Activated T-helper 1 cell treated with Interleukin-2 at 50 U/mL for 16 hours (primary cell): ENCODE measurements around the gene TMEM74B.

ENCODE experiments used
- DNase-seq: peaks from one replicate; pipeline ENCODE4 v3.0.0-alpha.2; 2020; ENCODE audit warnings: low read depth

TMEM74B gene

GRCh38 chr20:1205802-1206201 lies 21.0 kb upstream of the TMEM74B start:
- DNase-seq: no peak

GRCh38 chr20:1204576-1204975 lies 19.8 kb upstream of the TMEM74B start:
- DNase-seq: no peak

- DNase-seq: no peak
Observed at GRCh38 chr20:1204113-1204512, 19.3 kb upstream of the TMEM74B start.

GRCh38 chr20:1203630-1204029 lies 18.8 kb upstream of the TMEM74B start:
- DNase-seq: no peak

GRCh38 chr20:1202762-1203504 lies 18.2 kb upstream of the TMEM74B start, which contains the start of gene C20orf202:
C20orf202 (plus strand) TSS chr20:1203454; CDS start chr20:1203586, 132 bp downstream.
- no peak for DNase-seq

- DNase-seq: no peak
Observed at GRCh38 chr20:1199964-1200363, 15.2 kb upstream of the TMEM74B start.

GRCh38 chr20:1199212-1199873 lies 14.6 kb upstream of the TMEM74B start:
- DNase-seq: no peak

GRCh38 chr20:1198751-1199150 lies 14.0 kb upstream of the TMEM74B start:
- no peak for DNase-seq

- DNase-seq: no peak
Observed at GRCh38 chr20:1197801-1198200, 13.0 kb upstream of the TMEM74B start.

- DNase-seq: no peak
Observed at GRCh38 chr20:1196634-1197033, 11.9 kb upstream of the TMEM74B start.

- no peak for DNase-seq
Observed at GRCh38 chr20:1195226-1195625, 10.4 kb upstream of the TMEM74B start.

- DNase-seq: no peak
Observed at GRCh38 chr20:1191299-1191698, 6.5 kb upstream of the TMEM74B start.

- DNase-seq: no peak
Observed at GRCh38 chr20:1190847-1191246, 6.1 kb upstream of the TMEM74B start.

GRCh38 chr20:1189827-1190226 lies 5.0 kb upstream of the TMEM74B start:
- no peak for DNase-seq

- DNase-seq: no peak
Observed at GRCh38 chr20:1188347-1188746, 3.6 kb upstream of the TMEM74B start.

GRCh38 chr20:1187605-1188171 lies 2.9 kb upstream of the TMEM74B start:
- no peak for DNase-seq

GRCh38 chr20:1186367-1186991 lies 1.7 kb upstream of the TMEM74B start:
- no peak for DNase-seq

- DNase-seq: no peak
Observed at GRCh38 chr20:1185790-1186334, 1.1 kb upstream of the TMEM74B start.

- DNase-seq: no peak
Observed at GRCh38 chr20:1185316-1185741, 548 bp upstream of the TMEM74B start.

GRCh38 chr20:1184260-1184637 lies 532 bp downstream of the TMEM74B start:
- no peak for DNase-seq

- no peak for DNase-seq
Observed at GRCh38 chr20:1183153-1183552, 1.6 kb downstream of the TMEM74B start.

- no peak for DNase-seq
Observed at GRCh38 chr20:1182106-1182505, 2.7 kb downstream of the TMEM74B start.

GRCh38 chr20:1180949-1181348 lies 3.8 kb downstream of the TMEM74B start:
- DNase-seq: no peak
